ENCODE results near the gene PAXX. TPM values are rescaled to one million over a fixed set of nuclear protein-coding genes. Genes with fewer than 3 reads are reported as not detected.

Gene PAXX
- total RNA-seq, 1 donor from 2014 or later, result 79.4 TPM

DNA sequence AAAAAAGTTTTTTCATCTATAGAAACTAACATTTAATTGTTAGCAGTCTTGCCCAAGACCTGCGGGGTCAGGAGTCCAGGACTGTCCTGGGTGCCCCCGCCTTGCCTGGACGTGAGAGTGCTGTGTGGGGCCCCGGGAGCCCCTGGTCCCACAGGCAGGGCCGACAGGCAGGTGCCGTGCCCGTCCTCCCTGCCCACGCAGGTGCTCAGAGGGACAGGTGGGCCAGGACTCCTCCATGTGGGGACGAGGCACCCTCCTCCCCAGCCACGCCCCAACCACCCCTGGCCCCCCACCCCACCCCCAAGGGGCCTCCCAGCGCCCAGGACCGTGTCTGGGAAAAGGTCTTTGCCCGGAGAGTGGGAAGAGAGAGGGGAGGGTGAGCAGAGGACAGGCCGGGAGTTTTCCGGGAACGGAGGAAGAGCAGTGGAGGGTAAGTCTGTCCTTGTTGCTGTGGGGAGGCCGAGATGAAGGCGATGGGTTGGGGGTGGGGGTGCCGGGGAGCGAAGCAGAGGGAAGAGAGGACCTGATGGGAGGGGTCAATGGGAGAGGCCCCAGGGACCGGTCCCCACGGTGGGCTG lies 42.9 kb upstream of the PAXX start:
- no peaks in the 10 kb centered on the region for H3K27me3 Mint-ChIP-seq (ENCODE audit: insufficient read depth)
- no peaks in the 10 kb centered on the region for H3K9me3 Mint-ChIP-seq
- intact Hi-C loops (cut with micrococcal nuclease), result loop anchor here (1.0 to 5.0 kb wide), 2 partner anchors 29 to 78 kb away; partner anchors contain the start of gene ABCA2
- peaks cover 5% of the 10 kb centered on the region for H3K4me1 Mint-ChIP-seq (ENCODE audit: low read depth)
- H3K36me3 Mint-ChIP-seq (ENCODE audit: low read depth), result no peaks in the 10 kb centered on the region
- H3K4me3 Mint-ChIP-seq, result peak overlapping the region; percentile 82
- peak overlapping the region; percentile 71 for H3K27ac Mint-ChIP-seq
- DNase-seq (ENCODE audit: low spot score), result no peak

- intact Hi-C loops (cut with micrococcal nuclease), result loop anchor here (1.0 to 5.0 kb wide), 3 partner anchors 28 to 77 kb away; partner anchors contain the start of genes ABCA2 and PAXX
- peak; percentile 94 for DNase-seq (ENCODE audit: low spot score)
- Mint-ChIP-seq H3K4me3 (peak overlapping the region; percentile 84), H3K36me3 (ENCODE audit: low read depth) (no peaks in the 10 kb centered on the region), H3K4me1 (ENCODE audit: low read depth) (no peaks in the 10 kb centered on the region), H3K27ac (peak overlapping the region; percentile 83), H3K9me3 (no peaks in the 10 kb centered on the region), H3K27me3 (ENCODE audit: insufficient read depth) (no peaks in the 10 kb centered on the region)
Measured at GRCh38 chr9:136949817-136950655, 42.2 kb upstream of the PAXX start.

DNA sequence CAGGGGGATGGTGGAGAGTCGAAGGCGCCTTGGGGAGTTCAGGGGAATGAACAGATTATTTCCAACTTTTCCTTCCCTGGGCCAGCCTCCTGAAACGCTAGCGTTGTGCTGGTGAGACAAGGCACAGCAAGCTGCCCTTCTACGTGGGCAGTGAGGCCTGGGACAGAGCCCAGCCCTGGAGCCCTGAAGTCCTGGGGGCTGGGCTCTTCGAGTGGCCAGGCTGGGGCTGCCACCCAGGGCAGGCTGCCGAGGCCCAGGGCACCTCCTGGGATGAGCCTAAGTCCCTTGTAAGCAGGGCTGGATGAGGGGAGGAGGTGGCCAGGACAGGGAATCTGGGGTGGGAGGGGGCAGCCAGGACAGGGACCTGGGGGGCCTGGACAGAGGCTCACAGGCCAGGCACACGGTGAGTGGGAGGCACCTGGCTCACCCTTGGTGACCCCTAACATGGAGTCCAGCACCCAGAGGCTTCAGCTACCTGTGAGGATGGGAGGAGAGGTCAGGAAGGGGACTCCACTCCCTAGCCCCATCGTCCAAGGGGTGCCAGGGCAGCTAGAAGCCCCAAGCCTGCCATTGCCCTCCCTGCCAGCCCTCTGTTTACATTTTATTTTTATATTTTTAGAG lies 41.5 kb upstream of the PAXX start:
- Mint-ChIP-seq H3K4me1 (ENCODE audit: low read depth) (no peaks in the 10 kb centered on the region), H3K9me3 (no peaks in the 10 kb centered on the region), H3K36me3 (ENCODE audit: low read depth) (no peaks in the 10 kb centered on the region), H3K4me3 (peak overlapping the region; percentile 84), H3K27ac (peak overlapping the region; percentile 83), H3K27me3 (ENCODE audit: insufficient read depth) (no peaks in the 10 kb centered on the region)
- no peak for DNase-seq (ENCODE audit: low spot score)
- intact Hi-C loops (cut with micrococcal nuclease), result loop anchor here (1.0 kb wide), 1 partner anchor 42 kb away; the partner anchor contains the start of gene PAXX

GRCh38 chr9:136951541-136952320 lies 40.5 kb upstream of the PAXX start, which contains the start of gene LCN12:
Gene LCN12, plus strand, starts transcription at chr9:136952273. Its CDS starts 55 bp downstream, at chr9:136952328.
- Mint-ChIP-seq H3K4me3 (no peak within 1 kb of the TSS), H3K9me3 (peaks cover 7% of the 10 kb centered on the region), H3K27me3 (ENCODE audit: insufficient read depth) (no peaks in the 10 kb centered on the region), H3K4me1 (ENCODE audit: low read depth) (no peaks in the 10 kb centered on the region), H3K27ac (no peak within 1 kb of the TSS), H3K36me3 (ENCODE audit: low read depth) (no peaks in the 10 kb centered on the region)
- no peak for DNase-seq (ENCODE audit: low spot score)
- intact Hi-C loops (cut with micrococcal nuclease), result no loop called here

DNA sequence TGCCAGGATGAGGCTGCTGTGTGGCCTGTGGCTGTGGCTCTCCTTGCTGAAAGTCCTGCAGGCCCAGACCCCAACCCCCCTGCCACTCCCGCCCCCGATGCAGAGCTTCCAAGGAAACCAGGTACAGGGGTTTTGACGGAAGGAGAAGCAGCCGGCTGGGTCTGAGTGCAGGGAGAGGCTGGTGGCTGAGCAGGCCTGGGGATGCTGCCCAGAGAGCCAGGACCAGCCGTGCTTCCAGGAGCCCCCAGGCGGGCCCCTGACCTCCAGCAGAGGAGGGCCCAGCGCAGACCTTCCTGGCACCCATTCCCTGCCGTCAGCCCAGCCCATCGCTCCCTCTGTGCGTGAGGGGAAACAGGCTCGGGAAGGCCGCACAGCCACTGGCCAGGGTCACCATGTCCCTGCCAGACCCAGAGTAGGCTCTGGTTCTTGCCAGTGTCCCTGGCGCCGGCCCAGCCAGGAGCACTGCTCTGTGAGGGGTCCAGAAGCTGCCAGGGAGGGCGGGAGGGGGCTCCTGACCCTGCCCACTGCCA lies 39.8 kb upstream of the PAXX start:
- intact Hi-C loops (cut with micrococcal nuclease), result no loop called here
- Mint-ChIP-seq H3K9me3 (peaks cover 9% of the 10 kb centered on the region), H3K27me3 (ENCODE audit: insufficient read depth) (no peaks in the 10 kb centered on the region), H3K4me1 (ENCODE audit: low read depth) (no peaks in the 10 kb centered on the region), H3K4me3 (no peak overlapping the region), H3K27ac (no peak overlapping the region), H3K36me3 (ENCODE audit: low read depth) (no peaks in the 10 kb centered on the region)
- DNase-seq (ENCODE audit: low spot score), result no peak

- Mint-ChIP-seq H3K27ac (no peak overlapping the region), H3K9me3 (peaks cover 9% of the 10 kb centered on the region), H3K36me3 (ENCODE audit: low read depth) (no peaks in the 10 kb centered on the region), H3K4me1 (ENCODE audit: low read depth) (no peaks in the 10 kb centered on the region), H3K4me3 (no peak overlapping the region), H3K27me3 (ENCODE audit: insufficient read depth) (no peaks in the 10 kb centered on the region)
- intact Hi-C loops (cut with micrococcal nuclease), result no loop called here
- DNase-seq (ENCODE audit: low spot score), result no peak
Measured at GRCh38 chr9:136952876-136953770, 39.1 kb upstream of the PAXX start.

- intact Hi-C loops (cut with micrococcal nuclease), result no loop called here
- DNase-seq (ENCODE audit: low spot score), result no peak
- no peaks in the 10 kb centered on the region for H3K36me3 Mint-ChIP-seq (ENCODE audit: low read depth)
- H3K27ac Mint-ChIP-seq, result no peak overlapping the region
- H3K9me3 Mint-ChIP-seq, result peaks cover 9% of the 10 kb centered on the region
- no peaks in the 10 kb centered on the region for H3K4me1 Mint-ChIP-seq (ENCODE audit: low read depth)
- no peak overlapping the region for H3K4me3 Mint-ChIP-seq
- no peaks in the 10 kb centered on the region for H3K27me3 Mint-ChIP-seq (ENCODE audit: insufficient read depth)
Measured at GRCh38 chr9:136953771-136954269, 38.4 kb upstream of the PAXX start.

GRCh38 chr9:136954270-136955083 lies 37.7 kb upstream of the PAXX start:
- H3K9me3 Mint-ChIP-seq, result peaks cover 9% of the 10 kb centered on the region
- no peak overlapping the region for H3K27ac Mint-ChIP-seq
- H3K36me3 Mint-ChIP-seq (ENCODE audit: low read depth), result no peaks in the 10 kb centered on the region
- H3K4me1 Mint-ChIP-seq (ENCODE audit: low read depth), result no peaks in the 10 kb centered on the region
- no peak for DNase-seq (ENCODE audit: low spot score)
- intact Hi-C loops (cut with micrococcal nuclease), result no loop called here
- H3K4me3 Mint-ChIP-seq, result no peak overlapping the region
- no peaks in the 10 kb centered on the region for H3K27me3 Mint-ChIP-seq (ENCODE audit: insufficient read depth)

- H3K4me3 Mint-ChIP-seq, result no peak overlapping the region
- H3K9me3 Mint-ChIP-seq, result peaks cover 9% of the 10 kb centered on the region
- H3K27me3 Mint-ChIP-seq (ENCODE audit: insufficient read depth), result no peaks in the 10 kb centered on the region
- H3K4me1 Mint-ChIP-seq (ENCODE audit: low read depth), result no peaks in the 10 kb centered on the region
- no peaks in the 10 kb centered on the region for H3K36me3 Mint-ChIP-seq (ENCODE audit: low read depth)
- no peak overlapping the region for H3K27ac Mint-ChIP-seq
- no peak for DNase-seq (ENCODE audit: low spot score)
- intact Hi-C loops (cut with micrococcal nuclease), result no loop called here
Measured at GRCh38 chr9:136955202-136955942, 36.9 kb upstream of the PAXX start.

GRCh38 chr9:136955943-136956335 lies 36.3 kb upstream of the PAXX start:
- Mint-ChIP-seq H3K4me3 (no peak overlapping the region), H3K27ac (no peak overlapping the region), H3K36me3 (ENCODE audit: low read depth) (no peaks in the 10 kb centered on the region), H3K27me3 (ENCODE audit: insufficient read depth) (no peaks in the 10 kb centered on the region), H3K4me1 (ENCODE audit: low read depth) (no peaks in the 10 kb centered on the region), H3K9me3 (peaks cover 9% of the 10 kb centered on the region)
- no peak for DNase-seq (ENCODE audit: low spot score)
- intact Hi-C loops (cut with micrococcal nuclease), result no loop called here
